ENCODE results near the gene PATE1. TPM values are rescaled to one million over a fixed set of nuclear protein-coding genes. Genes with fewer than 3 reads are reported as not detected.

The PATE1 gene
- total RNA-seq, 2 experiments from 2014 or later = not detected

DNA sequence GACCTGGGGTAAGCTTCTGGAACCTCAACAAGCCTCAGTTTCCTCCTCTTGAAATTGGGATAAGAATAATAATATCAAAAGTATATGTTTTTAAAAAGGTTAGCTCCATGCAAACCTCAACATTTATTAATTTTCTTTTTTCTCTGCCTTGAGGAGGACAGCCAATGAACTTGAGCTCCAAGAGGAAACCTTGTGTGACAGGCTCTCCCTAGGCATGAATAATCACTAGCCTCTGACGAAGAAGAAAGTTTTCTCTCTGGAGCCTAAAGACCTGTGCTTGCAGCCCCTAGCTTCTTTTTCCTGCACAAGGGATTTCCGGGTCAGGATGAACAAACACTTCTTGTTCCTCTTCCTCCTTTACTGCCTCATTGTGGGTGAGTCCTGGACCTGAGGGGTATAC is 41.7 kb downstream of the PATE1 start, which contains the start of gene PATE3:
PATE3 (plus strand) TSS at position 301 of the 400 bp plus-strand sequence; CDS start at position 326, 25 bp downstream.
- ChIA-PET POLR2A (no interaction called here), CTCF (no interaction called here)

DNA sequence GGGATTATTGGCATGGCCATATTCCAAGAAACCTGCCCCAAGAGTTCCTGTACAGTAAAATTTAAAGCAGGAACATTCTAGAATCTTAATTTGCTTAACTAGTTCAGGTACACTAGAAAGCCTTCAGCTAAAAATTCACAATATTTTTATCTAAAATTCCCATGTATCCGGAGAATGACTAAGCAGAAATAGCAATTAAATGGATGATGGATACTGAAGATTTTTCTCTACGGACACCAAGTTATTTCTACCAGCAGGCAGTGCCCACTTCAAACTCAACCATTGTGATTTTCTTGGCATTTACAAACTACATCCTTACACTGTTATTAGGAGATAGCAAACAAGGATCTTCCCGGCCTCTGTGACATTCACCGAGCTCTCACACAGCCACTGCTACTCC is 44.7 kb downstream of the PATE1 start:
- ChIA-PET CTCF (no interaction called here), POLR2A (no interaction called here)

DNA sequence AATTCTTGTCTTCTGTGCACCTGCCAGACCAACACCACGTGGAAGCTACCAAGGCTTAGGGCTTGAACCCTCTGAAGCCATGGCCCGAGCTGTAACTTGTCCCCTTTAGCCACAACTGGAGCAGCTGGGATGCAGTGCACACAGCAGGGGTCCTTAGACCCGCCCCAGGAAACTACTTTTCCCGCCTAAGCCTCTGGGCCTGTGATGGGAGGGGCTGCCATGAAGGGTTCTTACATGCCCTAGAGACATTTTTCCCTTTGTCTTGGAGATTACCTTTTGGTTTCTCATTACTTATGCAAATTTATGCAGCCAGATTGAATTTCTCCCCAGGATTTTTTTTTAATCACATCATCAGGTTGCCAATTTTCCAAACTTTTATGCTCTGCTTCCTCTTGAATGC is 51.6 kb downstream of the PATE1 start:
- POLR2A ChIA-PET = no interaction called here
- CTCF ChIA-PET = no interaction called here

Other genes with a start within 250 kb of the PATE1 start
- gene EI24, start 176.8 kb upstream of the PATE1 start, total RNA-seq = 10 to 100 TPM; 59.7 to 63.2 TPM
- 100 to 1,000 TPM; 144 to 151 TPM for gene STT3A, start 153.4 kb upstream of the PATE1 start, total RNA-seq
- 100 to 1,000 TPM; 149 to 152 TPM for gene CHEK1, start 121.1 kb upstream of the PATE1 start, total RNA-seq
- gene ACRV1, start 65.4 kb upstream of the PATE1 start, total RNA-seq = not detected
- gene PATE2, start 32.5 kb downstream of the PATE1 start, total RNA-seq = not detected
- gene PATE3, start 41.8 kb downstream of the PATE1 start, total RNA-seq = not detected
- not detected for gene PATE4, start 87.0 kb downstream of the PATE1 start, total RNA-seq
- 1 to 10 TPM; 5.2 to 5.7 TPM for gene HYLS1, start 141.4 kb downstream of the PATE1 start, total RNA-seq
- 10 to 100 TPM; 18.0 to 18.3 TPM for gene PUS3, start 156.9 kb downstream of the PATE1 start, total RNA-seq
- gene DDX25, start 158.2 kb downstream of the PATE1 start, total RNA-seq = under 1 TPM in 1 of 2 experiments, not detected in 1; 0.27 TPM
- gene VSIG10L2, start 199.8 kb downstream of the PATE1 start, total RNA-seq = not detected